Skeletal muscle tissue (tissue), 4 donors: Measurements from ENCODE around the gene RBFOX1. TPM values are rescaled to one million over a fixed set of nuclear protein-coding genes. Genes with fewer than 3 reads are reported as not detected.
A peak's percentile ranks its signal among the peaks of the same experiment; 100 is the strongest.

Experiments
- H3K27ac ChIP-seq: one replicate; pipeline ENCODE4 v1.7.0; 2013; ENCODE audit warnings: mild to moderate bottlenecking, low read depth, low read length, inconsistent platforms
- H3K27me3 ChIP-seq, 3 donors: one replicate each; pipeline ENCODE4 v1.7.0; 2013; ENCODE audit warnings: low read length in 3 of 3; ENCODE audit not compliant: control insufficient read depth in 3 of 3, insufficient read depth in 3 of 3
- H3K36me3 ChIP-seq, 3 donors: one replicate each; pipeline ENCODE4 v1.7.0; 2013; ENCODE audit warnings: low read length in 3 of 3; ENCODE audit not compliant: control insufficient read depth in 3 of 3, insufficient read depth in 3 of 3
- H3K4me1 ChIP-seq, 3 donors: one replicate each; pipeline ENCODE4 v1.7.0; 2013; ENCODE audit warnings: low read length in 3 of 3, mild to moderate bottlenecking in 3 of 3; ENCODE audit not compliant: control insufficient read depth in 3 of 3, insufficient read depth in 3 of 3
- H3K4me3 ChIP-seq, 3 donors: one replicate each; pipeline ENCODE4 v1.7.0; 2013; ENCODE audit warnings: low read length in 3 of 3
- H3K9ac ChIP-seq, 3 donors: one replicate each; pipeline ENCODE4 v1.7.0; 2013; ENCODE audit warnings: low read length in 3 of 3, mild to moderate bottlenecking in 3 of 3, moderate library complexity in 2 of 3, low read depth in 1 of 3
- H3K9me3 ChIP-seq, 3 donors: one replicate each; pipeline ENCODE4 v1.7.0; 2013; ENCODE audit warnings: low read length in 3 of 3; ENCODE audit not compliant: control insufficient read depth in 3 of 3
- total RNA-seq: library from RNA; depleted of rRNA; stranded (reverse); fragments of >200 nt; gene quantifications from one replicate; pipeline ENCODE4 v1.2.3, GENCODE V29; 2014
- donor health status: Osteomylitis.

The RBFOX1 gene
- total RNA-seq, 1 donor from 2014 or later: 26.1 TPM

DNA sequence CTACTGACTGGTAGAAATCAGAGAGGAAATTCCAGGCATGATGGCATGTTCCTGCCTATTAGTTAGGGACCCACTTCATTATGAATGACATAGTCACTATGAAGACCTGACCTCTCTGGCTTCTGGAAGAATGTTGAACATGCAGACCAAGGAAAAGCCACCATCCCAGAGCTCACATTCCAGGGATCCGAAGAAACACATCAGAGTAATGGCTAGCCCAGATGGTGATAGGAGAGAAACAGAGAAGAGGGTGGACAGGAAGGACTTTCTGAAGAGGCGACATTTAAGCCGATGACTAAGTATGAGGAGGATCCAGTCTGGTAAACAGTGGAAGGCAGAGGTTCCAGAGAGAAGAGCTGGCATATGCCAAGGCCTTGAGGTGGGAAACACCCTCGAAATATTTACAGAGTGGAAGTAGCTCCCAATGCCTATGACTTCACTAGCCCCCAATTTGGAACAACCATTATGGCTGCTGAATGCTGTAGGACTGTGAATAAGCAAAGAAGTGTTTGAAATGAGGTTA, 216.2 kb downstream of the RBFOX1 start:
- Histone ChIP-seq H3K4me1 (peaks cover 0 to 5% (median 3%) of the 10 kb centered on the region in 3 donors), H3K9me3 (no peaks in the 10 kb centered on the region), H3K36me3 (no peaks in the 10 kb centered on the region), H3K9ac (no peak overlapping the region), H3K27ac (no peak overlapping the region), H3K27me3 (no peaks in the 10 kb centered on the region), H3K4me3 (no peak overlapping the region)

DNA sequence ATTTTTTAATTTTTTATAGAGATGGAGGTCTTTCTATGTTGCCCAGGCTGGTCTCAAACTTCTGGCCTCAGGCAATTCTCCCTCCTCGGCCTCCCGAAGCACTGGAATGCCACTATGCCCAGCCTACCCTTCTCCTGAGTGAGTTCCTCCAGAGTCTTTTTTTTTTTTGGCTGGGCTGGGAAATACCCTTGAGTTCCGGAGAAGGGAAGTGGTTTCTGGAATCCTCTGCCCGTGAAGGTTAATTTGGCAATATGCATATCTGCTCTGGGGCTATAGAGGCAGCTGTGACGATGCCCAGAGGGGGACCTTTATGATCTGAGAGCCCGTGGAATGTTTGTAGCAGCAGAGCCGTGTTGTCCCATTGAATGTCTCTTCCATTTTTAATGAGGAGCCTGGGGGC, 217.5 kb downstream of the RBFOX1 start:
- Histone ChIP-seq H3K36me3 (no peaks in the 10 kb centered on the region), H3K27ac (no peak overlapping the region), H3K9me3 (no peaks in the 10 kb centered on the region), H3K9ac (no peak overlapping the region), H3K4me3 (no peak overlapping the region), H3K27me3 (no peaks in the 10 kb centered on the region), H3K4me1 (peaks cover 0 to 3% (median under 1%) of the 10 kb centered on the region in 3 donors)

DNA sequence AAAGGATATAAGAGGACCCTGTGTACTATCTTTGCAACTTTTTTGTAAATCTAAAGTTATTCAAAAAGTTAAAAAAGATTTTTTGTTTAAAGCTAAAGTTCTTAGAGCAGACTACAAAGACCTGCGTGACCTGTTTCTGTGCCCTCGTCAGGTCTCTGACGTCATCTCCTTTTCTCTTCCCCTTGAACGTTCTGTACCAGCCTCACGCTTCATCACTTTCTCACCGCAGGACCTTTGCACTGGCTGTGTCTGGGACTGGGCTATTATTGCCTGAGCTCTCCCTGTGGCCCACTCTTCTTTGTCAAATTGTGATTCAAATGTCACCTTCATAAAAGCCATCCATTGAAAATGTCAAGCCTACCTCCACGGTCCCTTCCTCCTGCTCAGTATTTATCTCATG, 222.8 kb downstream of the RBFOX1 start:
- Histone ChIP-seq H3K9me3 (no peaks in the 10 kb centered on the region), H3K4me1 (peaks cover 0 to 3% (median 0%) of the 10 kb centered on the region in 3 donors), H3K9ac (no peak overlapping the region), H3K36me3 (no peaks in the 10 kb centered on the region), H3K4me3 (no peak overlapping the region), H3K27me3 (no peaks in the 10 kb centered on the region), H3K27ac (no peak overlapping the region)

DNA sequence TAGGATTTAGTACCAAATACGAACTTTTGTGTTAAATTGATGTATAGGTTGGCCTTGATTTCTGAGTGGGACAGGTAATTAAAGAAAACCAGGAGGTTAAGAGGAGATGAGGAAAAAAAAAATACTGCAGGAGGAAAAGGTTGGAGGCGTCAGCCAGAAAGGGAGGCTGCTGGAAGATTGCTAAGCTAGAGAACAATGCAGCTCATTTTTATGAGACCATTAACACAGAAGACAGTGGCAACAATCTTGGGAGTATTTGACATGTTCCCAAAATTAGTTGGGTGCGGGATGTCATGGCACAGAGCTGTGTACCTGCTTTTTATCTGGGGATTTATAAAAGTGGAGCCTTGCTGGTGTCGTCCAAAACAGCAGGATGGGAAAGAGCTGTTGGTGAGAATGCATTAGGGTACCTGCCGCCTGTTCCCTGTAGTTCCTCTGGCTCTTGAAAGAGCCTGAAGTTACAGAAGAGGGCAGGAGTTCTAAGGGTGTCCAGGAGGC, 229.3 kb downstream of the RBFOX1 start:
- H3K36me3 ChIP-seq: no peaks in the 10 kb centered on the region
- H3K9ac ChIP-seq: no peak overlapping the region

DNA sequence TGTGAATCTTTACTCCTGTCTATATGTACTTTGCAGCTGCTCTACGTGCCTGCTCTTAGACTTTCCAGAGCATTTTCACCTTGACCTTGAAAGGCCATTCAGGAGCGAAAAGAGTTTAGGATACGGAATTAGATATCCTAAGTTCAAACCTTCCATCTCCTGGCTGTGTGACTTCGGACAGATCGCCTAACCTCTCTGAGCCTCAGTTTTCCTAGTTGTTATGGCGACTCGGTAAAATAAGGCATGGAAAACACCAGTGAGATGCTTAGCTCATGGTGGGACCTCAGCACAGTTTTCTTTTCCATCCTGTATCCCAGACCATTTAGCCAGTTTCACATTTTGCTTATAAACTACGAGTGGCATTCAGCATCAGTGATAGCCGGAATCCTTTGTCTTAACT, 233.7 kb downstream of the RBFOX1 start:
- Histone ChIP-seq H3K4me1 (peaks cover 0 to 5% (median 0%) of the 10 kb centered on the region in 3 donors), H3K36me3 (no peaks in the 10 kb centered on the region), H3K4me3 (no peak overlapping the region), H3K27me3 (no peaks in the 10 kb centered on the region), H3K9ac (no peak overlapping the region), H3K27ac (no peak overlapping the region), H3K9me3 (no peaks in the 10 kb centered on the region)

More for the DNA sequence above, 229.3 kb downstream of the RBFOX1 start:
- Histone ChIP-seq H3K9me3 (no peaks in the 10 kb centered on the region), H3K4me1 (peaks cover 0 to 5% (median 0%) of the 10 kb centered on the region in 3 donors), H3K4me3 (no peak overlapping the region), H3K27ac (no peak overlapping the region), H3K27me3 (no peaks in the 10 kb centered on the region)

DNA sequence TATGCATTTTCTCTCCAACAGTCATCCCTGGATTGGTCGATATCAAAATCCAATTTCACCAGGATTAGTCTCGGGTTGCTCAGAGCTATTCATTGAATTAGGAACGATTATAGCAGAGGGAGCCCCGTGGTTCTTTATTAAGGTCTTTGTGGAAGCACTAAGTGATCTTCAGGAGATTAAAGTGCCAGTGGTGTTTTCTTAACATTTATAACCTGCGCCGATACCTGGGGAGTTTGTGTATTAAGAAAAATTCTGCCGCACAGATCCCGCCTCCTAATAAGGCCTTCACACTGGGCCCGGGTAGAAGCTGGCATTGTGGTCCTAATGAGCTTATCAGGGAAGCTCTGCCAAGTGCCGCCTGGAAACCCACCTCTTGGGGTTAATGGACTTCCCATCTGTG, 238.7 kb downstream of the RBFOX1 start:
- H3K36me3 ChIP-seq: no peaks in the 10 kb centered on the region
- no peaks in the 10 kb centered on the region for H3K9me3 ChIP-seq
- no peak overlapping the region for H3K9ac ChIP-seq
- H3K27me3 ChIP-seq: no peaks in the 10 kb centered on the region
- no peaks in the 10 kb centered on the region for H3K4me1 ChIP-seq
- no peak overlapping the region for H3K4me3 ChIP-seq
- no peak overlapping the region for H3K27ac ChIP-seq

DNA sequence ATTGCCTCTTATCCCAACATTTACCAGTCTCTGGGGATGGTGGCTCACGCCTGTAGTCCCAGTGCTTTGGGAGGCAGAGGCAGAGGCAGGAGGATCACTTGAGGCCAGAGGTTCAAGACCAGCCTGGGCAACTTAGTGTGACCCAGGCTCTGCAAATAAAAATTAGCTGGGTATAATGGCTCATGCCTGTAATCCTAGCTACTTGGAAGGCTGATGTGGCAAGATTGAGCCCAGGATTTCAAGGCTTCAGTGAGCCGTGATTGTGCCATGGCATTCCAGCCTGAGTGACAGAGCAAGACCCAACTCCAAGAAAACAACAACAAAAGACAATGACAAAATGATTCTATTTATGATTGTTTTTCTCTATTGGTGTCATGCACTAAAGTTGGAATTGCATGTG, 244.9 kb downstream of the RBFOX1 start:
- Histone ChIP-seq H3K27ac (peak overlapping the region; percentile 46), H3K27me3 (no peaks in the 10 kb centered on the region), H3K4me1 (peaks cover 0 to 5% (median 5%) of the 10 kb centered on the region in 3 donors)

DNA sequence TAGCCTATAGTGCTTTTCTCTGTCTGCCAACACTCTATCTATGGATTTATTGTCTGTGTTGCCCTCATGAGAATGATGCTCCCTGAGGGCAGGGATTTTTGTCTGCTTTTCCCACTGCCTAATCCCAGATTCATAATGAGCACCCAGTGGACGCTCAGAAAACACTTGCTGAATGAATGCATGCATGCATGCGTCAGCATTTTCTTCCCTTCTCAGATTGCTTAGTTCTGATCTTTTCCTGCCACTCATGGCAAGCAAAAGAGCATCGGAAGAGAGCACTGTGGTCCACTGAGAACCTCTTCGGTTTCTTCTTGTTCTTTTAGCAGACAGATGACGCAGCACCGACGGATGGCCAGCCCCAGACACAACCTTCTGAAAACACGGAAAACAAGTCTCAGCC, 246.8 kb downstream of the RBFOX1 start:
- Histone ChIP-seq H3K27me3 (no peaks in the 10 kb centered on the region), H3K36me3 (peaks cover 0 to 13% (median 0%) of the 10 kb centered on the region in 3 donors), H3K27ac (no peak overlapping the region), H3K9me3 (no peaks in the 10 kb centered on the region), H3K9ac (no peak overlapping the region), H3K4me3 (no peak overlapping the region), H3K4me1 (peaks cover 0 to 5% (median 5%) of the 10 kb centered on the region in 3 donors)

More for the DNA sequence above, 244.9 kb downstream of the RBFOX1 start:
- H3K9ac ChIP-seq: no peak overlapping the region
- H3K4me3 ChIP-seq: no peak overlapping the region
- no peaks in the 10 kb centered on the region for H3K9me3 ChIP-seq
- H3K36me3 ChIP-seq: peaks cover 0 to 10% (median 0%) of the 10 kb centered on the region in 3 donors

DNA sequence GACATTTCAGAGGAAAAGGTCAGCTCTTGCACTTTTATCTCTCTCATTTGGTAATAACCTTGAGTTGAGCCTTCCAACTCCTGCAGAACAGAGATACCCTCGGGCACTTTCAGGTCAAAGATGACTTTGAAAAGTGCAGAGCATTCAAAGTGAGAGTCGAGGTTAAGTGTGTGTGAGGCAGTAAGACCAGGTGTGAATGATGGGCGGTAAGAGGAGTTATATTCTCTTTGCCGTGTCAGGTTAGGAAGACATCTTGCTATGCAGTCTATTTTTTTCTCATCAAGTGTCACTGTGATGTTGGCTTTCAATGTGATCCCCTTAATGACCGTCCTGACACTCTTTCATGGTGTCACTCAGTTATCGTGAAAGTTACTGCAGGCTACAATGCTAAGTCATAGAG, 248.5 kb downstream of the RBFOX1 start:
- H3K36me3 ChIP-seq: peaks cover 0 to 13% (median 0%) of the 10 kb centered on the region in 3 donors
- peaks cover 0 to 5% (median 5%) of the 10 kb centered on the region in 3 donors for H3K4me1 ChIP-seq
- H3K9me3 ChIP-seq: no peaks in the 10 kb centered on the region
- no peak overlapping the region for H3K4me3 ChIP-seq
- H3K9ac ChIP-seq: no peak overlapping the region
- no peak overlapping the region for H3K27ac ChIP-seq
- H3K27me3 ChIP-seq: no peaks in the 10 kb centered on the region

DNA sequence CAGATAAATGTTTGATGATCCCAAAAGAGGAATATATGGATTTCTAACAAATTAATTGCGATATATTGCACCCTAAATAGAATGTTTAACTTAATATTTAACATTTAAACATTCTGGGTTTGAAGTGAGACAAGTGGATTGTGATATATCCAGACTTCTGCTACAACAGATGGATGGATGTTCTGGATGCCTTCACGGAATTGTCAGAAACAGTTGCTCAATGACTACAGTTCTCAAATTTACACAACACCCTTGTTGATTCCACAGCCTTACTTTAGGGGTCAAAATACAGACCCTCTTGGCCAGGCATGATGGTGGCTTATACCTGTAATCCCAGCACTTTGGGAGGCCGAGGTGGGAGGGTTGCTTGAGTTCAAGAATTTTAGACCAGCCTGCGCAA, 250.8 kb downstream of the RBFOX1 start:
- Histone ChIP-seq H3K9ac (no peak overlapping the region), H3K36me3 (peaks cover 0 to 13% (median 0%) of the 10 kb centered on the region in 3 donors), H3K4me3 (no peak overlapping the region), H3K27me3 (no peaks in the 10 kb centered on the region), H3K27ac (no peak overlapping the region), H3K4me1 (no peaks in the 10 kb centered on the region), H3K9me3 (no peaks in the 10 kb centered on the region)
